ENCODE measurements around the gene ACTA1.

DNA sequence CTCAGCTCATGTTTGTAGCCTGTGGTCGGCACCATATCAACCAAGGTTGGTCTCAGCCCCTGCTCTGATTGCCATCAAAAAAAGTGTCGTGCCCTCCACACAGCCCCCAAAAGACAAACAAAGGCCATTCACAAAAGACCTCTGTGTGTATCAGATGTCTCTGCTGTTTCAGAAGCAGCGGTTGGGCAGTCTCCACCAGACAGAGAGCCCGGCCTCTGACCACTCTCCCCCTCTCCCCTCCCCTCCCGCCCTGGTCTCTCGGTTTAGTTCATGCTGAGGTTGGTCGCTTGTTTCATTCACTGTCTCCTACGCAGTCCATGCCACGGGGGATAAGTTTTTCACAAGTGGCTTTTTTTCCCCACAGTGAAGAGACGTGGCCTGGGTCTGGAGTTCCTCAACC lies 27.1 kb downstream of the ACTA1 start:
- TF ChIP-seq, protein P1, sequence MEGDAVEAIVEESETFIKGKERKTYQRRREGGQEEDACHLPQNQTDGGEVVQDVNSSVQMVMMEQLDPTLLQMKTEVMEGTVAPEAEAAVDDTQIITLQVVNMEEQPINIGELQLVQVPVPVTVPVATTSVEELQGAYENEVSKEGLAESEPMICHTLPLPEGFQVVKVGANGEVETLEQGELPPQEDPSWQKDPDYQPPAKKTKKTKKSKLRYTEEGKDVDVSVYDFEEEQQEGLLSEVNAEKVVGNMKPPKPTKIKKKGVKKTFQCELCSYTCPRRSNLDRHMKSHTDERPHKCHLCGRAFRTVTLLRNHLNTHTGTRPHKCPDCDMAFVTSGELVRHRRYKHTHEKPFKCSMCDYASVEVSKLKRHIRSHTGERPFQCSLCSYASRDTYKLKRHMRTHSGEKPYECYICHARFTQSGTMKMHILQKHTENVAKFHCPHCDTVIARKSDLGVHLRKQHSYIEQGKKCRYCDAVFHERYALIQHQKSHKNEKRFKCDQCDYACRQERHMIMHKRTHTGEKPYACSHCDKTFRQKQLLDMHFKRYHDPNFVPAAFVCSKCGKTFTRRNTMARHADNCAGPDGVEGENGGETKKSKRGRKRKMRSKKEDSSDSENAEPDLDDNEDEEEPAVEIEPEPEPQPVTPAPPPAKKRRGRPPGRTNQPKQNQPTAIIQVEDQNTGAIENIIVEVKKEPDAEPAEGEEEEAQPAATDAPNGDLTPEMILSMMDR (IDR thresholded peaks at IDR 0.05), result no peak
- TF ChIP-seq POLR2A (IDR thresholded peaks at IDR 0.05), result no peak
